NCI-H345 (cell line): Measurements from ENCODE around the gene SEMA4A.
A peak's percentile ranks its signal among the peaks of the same experiment; 100 is the strongest.
"Not testable (repeated sequence)": the region's sequence is repeated elsewhere in the genome, so short reads cannot be mapped to it uniquely, and the experiment has no call there.

Experiments used
- DNase-seq: peaks from one replicate; lab custom pipeline; 2025; lab: John Stamatoyannopoulos, UW

SEMA4A gene

GRCh38 chr1:156119503-156120209 lies 33.7 kb upstream of the SEMA4A start:
- no peak for DNase-seq

DNA sequence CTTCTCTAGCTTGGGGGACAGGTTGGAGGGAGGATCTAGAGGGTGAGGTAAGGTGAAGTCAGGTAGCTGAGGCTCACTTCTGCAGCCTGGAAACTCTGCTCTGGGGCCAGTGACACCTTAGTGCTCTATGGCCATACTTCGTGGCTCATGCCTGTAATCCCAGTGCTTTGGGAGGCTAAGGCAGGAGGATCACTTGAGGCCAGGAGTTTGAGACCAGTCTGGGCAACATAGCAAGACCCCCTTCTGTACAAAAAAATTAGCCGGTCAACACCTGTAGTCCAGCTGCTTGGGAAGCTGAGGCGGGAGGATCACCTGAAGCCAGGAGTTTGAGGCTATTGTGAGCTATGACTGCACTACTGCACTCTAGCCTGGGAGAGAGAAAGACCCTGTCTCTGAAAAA lies 33.1 kb upstream of the SEMA4A start:
- DNase-seq: no peak

GRCh38 chr1:156121005-156121404 lies 32.4 kb upstream of the SEMA4A start:
- not testable (repeated sequence) for DNase-seq

GRCh38 chr1:156121457-156121856 lies 31.9 kb upstream of the SEMA4A start:
- no peak for DNase-seq

DNA sequence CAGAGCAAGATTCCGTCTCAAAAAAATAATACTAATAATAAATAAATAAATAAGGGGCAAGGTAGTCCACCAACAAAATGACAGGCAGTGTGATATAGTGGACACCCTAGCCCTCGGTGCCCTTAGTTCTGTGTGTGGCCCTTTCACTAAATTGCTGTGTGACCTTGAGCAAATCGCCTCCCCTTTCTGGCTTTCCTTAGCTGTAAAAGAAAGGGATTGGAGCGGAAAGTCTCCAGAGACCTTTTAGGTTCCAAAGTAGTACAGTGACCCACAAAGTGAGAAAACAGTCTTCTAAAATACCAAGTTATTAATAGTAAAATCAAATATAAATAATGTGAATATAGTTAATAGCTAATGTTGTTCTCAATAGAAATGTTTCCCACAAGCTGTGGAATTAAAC lies 31.3 kb upstream of the SEMA4A start:
- DNase-seq: no peak

DNA sequence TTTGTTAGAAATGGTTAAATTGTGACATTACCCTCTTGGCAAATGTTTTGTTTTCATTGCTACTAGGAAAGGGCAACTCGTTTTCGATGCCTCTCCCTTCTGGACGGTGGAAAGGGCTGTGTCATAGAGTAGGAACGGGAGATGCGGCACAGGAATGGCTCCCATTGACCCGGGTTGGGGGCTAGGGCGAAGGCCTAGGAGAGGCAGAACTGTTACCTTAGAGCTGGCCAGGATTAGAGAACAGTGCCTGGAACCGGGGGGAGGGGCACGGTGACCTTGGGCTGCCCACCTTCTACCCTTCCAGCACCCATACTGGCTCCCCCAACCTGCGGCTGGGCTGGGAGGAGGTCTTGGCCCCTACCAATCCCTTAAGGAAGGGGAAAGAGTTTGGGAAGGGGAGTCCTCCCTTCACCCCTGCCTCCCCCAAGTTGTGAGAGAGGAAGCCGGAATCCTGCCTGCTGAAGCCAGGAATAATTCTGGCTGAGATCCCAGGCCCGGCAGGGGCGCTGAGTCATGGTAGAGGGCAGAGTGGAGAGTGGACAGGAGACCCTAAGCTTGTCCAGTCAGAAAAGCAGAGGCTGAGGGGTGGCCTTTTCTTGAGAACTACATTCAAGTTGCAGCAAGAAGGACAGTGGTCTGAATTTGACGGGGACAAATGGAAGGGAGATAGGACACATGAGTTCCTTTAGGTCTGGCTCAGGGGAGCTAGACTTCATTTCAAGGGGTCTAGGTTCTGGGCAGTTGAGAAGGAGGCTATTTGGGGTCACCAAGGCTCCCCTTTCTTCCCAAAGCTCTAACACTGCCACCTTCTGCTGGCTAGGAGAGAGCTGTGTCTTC lies 30.6 kb upstream of the SEMA4A start:
- DNase-seq: peak; percentile 72

- DNase-seq: peak; percentile 100
Measured at GRCh38 chr1:156123356-156124196, 29.8 kb upstream of the SEMA4A start.

DNA sequence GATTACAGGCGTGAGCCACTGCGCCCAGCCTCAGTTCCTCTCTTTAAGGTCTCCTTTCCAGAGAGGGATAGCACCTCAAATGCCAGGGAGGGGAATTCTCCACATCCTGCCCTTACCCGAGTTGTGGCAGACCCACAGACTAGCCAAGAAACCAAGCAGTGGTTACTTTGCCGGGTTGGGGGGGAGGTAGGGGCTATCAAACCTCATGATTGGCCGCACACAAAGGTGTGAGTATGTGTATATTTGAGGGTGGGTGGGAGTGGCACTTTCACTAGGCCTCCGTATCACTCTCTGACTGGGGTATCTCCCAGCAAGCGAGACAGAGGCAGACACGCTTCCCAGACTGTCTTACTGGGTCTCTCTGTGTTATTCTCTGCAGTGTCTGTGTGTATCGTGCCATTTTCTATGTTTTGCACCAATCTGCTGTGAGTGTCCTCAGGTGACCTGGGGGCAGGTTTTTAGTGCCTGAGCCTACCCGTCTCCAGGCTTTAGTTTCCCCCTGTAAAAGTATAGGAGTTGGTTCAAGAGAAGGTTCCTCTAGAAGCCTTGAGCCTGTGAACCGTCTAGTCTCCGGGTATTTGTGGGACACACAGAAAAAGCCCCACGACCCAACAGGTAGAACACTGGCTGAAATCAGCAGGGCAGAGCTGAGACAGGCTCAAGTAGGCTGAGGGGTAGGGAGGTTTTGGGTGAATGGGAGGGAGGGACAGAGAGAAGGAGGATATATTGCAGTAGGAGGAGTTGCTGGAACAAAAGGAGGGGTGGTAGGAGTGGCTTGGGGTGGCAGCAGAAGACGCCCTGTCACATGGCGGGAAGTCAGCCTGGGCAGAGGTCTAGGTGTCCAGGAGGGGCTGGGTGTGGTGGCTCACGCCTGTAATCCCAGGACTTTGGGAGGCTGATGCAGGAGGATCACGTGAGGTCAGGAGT lies 28.6 kb upstream of the SEMA4A start:
- DNase-seq: no peak

DNA sequence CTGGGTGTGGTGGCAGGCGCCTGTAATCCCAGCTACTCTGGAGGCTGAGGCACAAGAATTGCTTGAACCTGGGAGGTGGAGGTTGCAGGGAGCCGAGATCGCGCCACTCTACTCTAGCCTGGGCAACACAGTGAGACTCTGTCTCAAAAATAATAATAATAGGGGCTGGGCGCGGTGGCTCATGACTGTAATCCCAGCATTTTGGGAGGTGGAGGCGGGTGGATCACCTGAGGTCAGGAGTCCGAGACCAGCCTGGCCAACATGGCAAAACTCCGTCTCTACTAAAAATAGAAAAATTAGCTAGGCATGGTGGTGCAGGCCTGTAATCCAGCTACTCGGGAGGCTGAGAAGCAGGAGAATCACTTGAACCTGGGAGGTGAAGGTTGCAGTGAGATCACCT lies 27.8 kb upstream of the SEMA4A start:
- DNase-seq: not testable (repeated sequence)

- peak; percentile 44 for DNase-seq
Measured at GRCh38 chr1:156126043-156126629, 27.2 kb upstream of the SEMA4A start.

- DNase-seq: no peak
Measured at GRCh38 chr1:156126630-156127534, 26.5 kb upstream of the SEMA4A start.

DNA sequence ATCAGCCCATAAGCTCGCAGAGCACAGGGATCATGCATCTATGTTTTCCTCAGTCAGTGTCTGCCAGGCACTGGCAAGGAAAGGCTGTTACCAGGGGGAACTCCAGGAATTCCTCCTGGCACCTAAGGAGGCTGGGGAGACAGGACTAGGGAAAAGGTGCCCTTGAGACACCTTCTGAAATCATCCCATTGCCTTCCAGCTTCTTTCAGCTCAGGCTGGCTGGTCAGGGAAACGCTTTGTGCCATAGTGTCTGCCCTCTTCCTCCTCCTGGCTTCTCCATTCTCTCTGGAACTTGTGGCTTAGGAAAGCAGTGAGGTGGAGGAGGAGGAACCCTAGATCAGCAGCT lies 25.1 kb upstream of the SEMA4A start:
- no peak for DNase-seq

DNA sequence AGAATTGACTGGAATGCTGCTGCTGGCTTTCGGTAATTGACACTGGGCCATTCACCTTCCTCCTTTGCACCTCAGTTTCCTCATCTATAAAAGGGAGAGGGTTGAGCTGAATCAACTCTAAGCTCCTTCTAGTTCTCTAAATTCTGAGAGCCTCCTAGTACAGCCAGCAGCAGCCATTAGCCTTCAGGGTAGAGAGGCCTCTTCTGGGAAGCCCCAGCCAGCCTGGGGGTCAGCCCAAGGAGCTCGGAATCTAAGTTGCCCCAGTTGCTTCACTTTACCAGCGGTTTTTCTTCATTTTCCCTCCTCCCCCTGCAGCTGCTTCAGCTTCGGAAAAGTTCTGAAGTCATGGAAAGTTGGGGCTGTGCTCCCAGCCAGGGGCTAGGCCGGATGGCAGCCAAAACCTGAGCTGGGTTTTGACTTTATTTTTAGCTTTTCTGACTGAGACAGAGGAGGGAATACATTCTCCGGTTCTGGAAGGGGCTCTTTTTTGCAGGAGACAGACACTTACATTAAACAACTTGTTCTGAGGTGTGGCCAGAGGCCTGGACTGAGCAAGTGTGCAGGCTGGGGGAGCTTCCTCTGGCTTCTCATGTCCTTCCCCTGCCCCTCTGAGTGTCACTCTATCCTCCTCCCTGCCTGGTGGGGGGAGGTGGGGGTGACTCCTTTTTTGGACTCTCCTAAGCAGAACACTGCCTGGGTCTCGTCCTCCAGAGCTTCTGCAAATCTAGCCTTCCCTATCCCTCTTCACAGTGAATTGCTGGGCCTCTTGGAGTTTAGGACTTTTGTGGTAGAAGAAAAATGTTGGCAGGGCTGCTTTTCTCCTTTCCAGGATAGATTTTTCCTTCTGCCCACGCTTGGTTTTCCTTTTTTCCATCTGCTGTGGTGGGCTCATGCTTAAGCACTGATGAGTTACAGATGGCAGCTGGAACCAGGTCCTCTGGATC lies 24.5 kb upstream of the SEMA4A start:
- DNase-seq: no peak

- DNase-seq: peak; percentile 94
Measured at GRCh38 chr1:156129687-156130577, 23.5 kb upstream of the SEMA4A start.

DNA sequence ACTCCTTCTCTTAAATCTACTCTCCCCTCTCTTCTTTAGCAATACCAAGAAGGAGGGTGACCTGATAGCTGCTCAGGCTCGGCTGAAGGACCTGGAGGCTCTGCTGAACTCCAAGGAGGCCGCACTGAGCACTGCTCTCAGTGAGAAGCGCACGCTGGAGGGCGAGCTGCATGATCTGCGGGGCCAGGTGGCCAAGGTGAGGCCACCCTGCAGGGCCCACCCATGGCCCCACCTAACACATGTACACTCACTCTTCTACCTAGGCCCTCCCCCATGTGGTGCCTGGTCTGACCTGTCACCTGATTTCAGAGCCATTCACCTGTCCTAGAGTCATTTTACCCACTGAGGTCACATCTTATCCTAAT lies 22.8 kb upstream of the SEMA4A start:
- DNase-seq: no peak

DNA sequence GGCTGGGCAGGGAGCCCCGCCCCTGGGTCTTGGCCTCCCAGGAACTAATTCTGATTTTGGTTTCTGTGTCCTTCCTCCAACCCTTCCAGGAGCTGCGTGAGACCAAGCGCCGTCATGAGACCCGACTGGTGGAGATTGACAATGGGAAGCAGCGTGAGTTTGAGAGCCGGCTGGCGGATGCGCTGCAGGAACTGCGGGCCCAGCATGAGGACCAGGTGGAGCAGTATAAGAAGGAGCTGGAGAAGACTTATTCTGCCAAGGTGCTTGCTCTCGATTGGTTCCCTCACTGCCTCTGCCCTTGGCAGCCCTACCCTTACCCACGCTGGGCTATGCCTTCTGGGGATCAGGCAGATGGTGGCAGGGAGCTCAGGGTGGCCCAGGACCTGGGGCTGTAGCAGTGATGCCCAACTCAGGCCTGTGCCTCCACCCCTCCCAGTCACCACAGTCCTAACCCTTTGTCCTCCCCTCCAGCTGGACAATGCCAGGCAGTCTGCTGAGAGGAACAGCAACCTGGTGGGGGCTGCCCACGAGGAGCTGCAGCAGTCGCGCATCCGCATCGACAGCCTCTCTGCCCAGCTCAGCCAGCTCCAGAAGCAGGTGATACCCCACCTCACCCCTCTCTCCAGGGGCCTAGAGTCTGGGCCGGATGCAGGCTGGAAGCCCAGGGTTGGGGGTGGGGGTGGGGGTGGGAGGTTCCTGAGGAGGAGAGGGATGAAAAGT lies 18.5 kb upstream of the SEMA4A start:
- no peak for DNase-seq
